ENCODE data around the gene WWC1. TPM values are rescaled to one million over a fixed set of nuclear protein-coding genes. Genes with fewer than 3 reads are reported as not detected.

Gene WWC1
- total RNA-seq, 1 donor from 2014 or later, result 2.2 TPM

DNA sequence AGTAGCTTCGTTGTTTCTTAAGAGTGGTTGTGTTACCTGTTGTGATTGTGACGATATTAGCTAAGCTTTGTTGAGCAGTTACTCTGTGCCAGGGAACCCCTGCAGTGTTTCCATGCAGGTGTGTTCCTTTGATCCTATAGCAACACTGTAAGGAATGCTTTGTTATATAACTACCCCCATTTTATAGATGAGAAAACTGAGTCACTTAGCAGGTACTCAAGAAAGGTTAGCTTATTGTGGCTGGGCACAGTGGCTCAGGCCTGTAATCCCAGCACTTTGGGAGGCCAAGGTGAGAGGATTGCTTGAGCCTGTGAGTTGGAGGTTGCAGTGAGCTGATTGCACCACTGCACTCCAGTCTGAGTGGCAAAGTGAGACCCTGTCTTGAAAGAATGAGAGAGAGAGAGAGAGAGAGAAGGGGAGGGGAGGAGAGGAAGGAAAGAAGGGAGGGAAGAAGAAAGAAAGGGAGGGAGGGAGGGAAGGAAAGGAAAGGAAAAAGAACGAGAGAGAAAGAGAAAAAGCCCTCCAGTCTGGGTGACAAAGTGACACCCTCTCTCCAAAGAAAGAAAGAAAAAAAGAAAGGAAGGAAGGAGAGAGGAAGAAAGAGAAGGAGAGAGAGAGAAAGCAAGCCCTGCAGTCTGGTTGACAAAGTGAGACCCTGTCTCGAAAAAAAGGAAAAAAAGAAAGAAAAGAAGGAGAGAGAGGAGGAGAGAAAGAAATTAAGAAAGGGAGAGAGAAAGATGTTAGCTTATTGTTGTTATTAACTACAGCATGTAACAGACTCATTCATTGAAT is 109.2 kb downstream of the WWC1 start:
- no peak for DNase-seq
- H3K27me3 ChIP-seq (ENCODE audit: low read depth), result peaks cover 5% of the 10 kb centered on the region
- intact Hi-C loops (cut with micrococcal nuclease), result no loop called here
- H3K4me3 ChIP-seq, result no peak overlapping the region
- H3K9me3 ChIP-seq (replicated peaks), result no peaks in the 10 kb centered on the region
- peaks cover 9% of the 10 kb centered on the region for H3K4me1 ChIP-seq
- TF ChIP-seq, protein P1, sequence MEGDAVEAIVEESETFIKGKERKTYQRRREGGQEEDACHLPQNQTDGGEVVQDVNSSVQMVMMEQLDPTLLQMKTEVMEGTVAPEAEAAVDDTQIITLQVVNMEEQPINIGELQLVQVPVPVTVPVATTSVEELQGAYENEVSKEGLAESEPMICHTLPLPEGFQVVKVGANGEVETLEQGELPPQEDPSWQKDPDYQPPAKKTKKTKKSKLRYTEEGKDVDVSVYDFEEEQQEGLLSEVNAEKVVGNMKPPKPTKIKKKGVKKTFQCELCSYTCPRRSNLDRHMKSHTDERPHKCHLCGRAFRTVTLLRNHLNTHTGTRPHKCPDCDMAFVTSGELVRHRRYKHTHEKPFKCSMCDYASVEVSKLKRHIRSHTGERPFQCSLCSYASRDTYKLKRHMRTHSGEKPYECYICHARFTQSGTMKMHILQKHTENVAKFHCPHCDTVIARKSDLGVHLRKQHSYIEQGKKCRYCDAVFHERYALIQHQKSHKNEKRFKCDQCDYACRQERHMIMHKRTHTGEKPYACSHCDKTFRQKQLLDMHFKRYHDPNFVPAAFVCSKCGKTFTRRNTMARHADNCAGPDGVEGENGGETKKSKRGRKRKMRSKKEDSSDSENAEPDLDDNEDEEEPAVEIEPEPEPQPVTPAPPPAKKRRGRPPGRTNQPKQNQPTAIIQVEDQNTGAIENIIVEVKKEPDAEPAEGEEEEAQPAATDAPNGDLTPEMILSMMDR (IDR thresholded peaks at IDR 0.05; ENCODE audit: borderline replicate concordance), result no peak
- H3K36me3 ChIP-seq, result no peaks in the 10 kb centered on the region
- no peak overlapping the region for H3K27ac ChIP-seq (replicated peaks)

DNA sequence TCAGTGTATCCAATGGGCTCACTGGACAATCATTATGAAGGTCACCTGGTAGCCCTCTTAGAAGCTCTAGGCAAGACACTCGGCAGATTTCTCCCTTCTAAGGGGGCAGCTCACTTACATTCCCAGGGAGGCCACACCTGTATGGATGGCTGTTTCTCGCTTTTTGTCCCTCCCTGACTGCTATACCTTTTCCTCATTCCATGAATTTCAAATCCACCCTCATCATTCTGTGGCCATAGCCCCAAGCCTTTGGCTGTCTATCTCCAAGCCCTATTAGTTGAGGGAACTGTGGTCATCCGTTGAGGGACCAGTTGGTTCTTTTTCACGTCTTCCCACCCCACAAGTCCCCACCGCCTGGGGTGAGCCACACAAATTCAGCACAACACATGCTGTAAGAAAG is 109.8 kb downstream of the WWC1 start:
- intact Hi-C loops (cut with micrococcal nuclease), result no loop called here
- no peak overlapping the region for H3K27ac ChIP-seq (replicated peaks)

DNA sequence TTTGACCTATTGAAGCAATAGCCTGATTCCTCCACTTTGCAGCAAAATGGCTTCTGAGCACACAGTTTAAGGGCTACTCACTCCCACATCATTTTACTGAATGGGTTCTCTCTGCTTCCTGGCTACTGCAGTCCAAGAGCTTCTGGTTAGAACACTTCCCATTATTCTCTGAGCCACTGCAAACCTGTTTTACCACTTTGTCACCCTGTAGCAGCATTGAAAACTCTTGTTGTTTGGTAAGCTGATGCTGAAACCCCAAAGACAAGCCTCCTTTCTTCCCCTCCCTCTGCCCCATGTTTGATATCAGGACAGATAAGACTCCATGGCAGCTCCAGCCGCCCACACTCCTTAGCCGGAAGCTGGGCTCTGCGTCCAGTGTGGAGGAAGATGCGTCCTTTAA is 110.4 kb downstream of the WWC1 start:
- Histone ChIP-seq H3K36me3 (no peaks in the 10 kb centered on the region), H3K27ac (replicated peaks) (no peak overlapping the region), H3K9me3 (replicated peaks) (no peaks in the 10 kb centered on the region), H3K4me1 (peaks cover 9% of the 10 kb centered on the region), H3K4me3 (no peak overlapping the region), H3K27me3 (ENCODE audit: low read depth) (peaks cover 5% of the 10 kb centered on the region)
- intact Hi-C loops (cut with micrococcal nuclease), result no loop called here
- TF ChIP-seq, protein P1 (IDR thresholded peaks at IDR 0.05; ENCODE audit: borderline replicate concordance), result no peak
- no peak for DNase-seq

More for the DNA sequence above, 109.8 kb downstream of the WWC1 start:
- Histone ChIP-seq H3K36me3 (no peaks in the 10 kb centered on the region), H3K9me3 (replicated peaks) (no peaks in the 10 kb centered on the region), H3K27me3 (ENCODE audit: low read depth) (peaks cover 5% of the 10 kb centered on the region), H3K4me1 (peaks cover 9% of the 10 kb centered on the region), H3K4me3 (no peak overlapping the region)
- TF ChIP-seq, protein P1 (IDR thresholded peaks at IDR 0.05; ENCODE audit: borderline replicate concordance), result no peak
- DNase-seq, result no peak

DNA sequence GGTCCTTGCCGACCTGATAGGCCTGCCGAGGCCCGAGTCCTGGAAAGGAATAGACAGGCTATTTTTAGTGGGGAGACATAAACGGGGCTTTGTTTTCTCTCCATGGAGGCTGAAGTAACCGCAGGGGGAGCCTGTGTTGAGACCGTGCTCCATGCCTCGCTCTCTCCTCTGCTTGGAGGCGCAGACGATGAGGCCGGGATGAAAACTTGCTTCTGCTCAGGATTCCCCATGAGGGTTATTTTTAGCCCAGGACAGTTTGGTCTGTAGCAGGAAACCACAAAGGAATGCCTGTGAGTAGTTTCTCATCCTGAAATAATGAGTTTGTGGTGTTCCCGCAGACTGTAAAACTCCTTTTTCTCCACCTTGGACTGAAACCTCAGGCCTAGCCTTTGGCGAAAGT is 112.9 kb downstream of the WWC1 start:
- Histone ChIP-seq H3K27ac (replicated peaks) (peak overlapping the region; percentile 27), H3K9me3 (replicated peaks) (no peaks in the 10 kb centered on the region), H3K4me3 (no peak overlapping the region), H3K36me3 (no peaks in the 10 kb centered on the region), H3K27me3 (ENCODE audit: low read depth) (no peaks in the 10 kb centered on the region), H3K4me1 (peaks cover 12% of the 10 kb centered on the region)
- TF ChIP-seq, protein P1 (IDR thresholded peaks at IDR 0.05; ENCODE audit: borderline replicate concordance), result no peak
- intact Hi-C loops (cut with micrococcal nuclease), result no loop called here
- DNase-seq, result no peak

DNA sequence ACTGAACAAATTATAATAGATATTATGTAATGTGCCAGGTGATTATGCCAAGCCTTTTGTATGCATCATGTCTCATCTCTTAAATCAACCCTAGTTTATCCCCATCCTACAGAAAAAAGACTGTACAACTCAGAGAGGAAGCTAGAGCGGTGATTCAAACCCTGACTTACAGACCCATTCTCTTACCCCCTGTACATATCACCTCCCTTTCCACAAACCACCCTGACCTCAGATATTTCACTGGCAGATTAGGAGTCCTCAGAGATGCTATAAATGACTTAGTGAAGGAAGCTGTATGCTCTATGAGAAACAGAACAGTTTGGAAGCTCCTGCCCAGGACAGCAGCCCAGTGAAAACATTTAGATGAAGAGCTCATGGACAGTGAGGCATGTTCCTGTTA is 115.8 kb downstream of the WWC1 start:
- H3K4me3 ChIP-seq, result no peak overlapping the region
- intact Hi-C loops (cut with micrococcal nuclease), result no loop called here
- peaks cover 21% of the 10 kb centered on the region for H3K4me1 ChIP-seq
- no peak for DNase-seq
- no peaks in the 10 kb centered on the region for H3K9me3 ChIP-seq (replicated peaks)
- H3K36me3 ChIP-seq, result no peaks in the 10 kb centered on the region
- no peaks in the 10 kb centered on the region for H3K27me3 ChIP-seq (ENCODE audit: low read depth)
- no peak overlapping the region for H3K27ac ChIP-seq (replicated peaks)
- TF ChIP-seq, protein P1 (IDR thresholded peaks at IDR 0.05; ENCODE audit: borderline replicate concordance), result no peak

All from left ventricle myocardium inferior (tissue), 1 donor.